ENCODE data around the gene PTK7.

GRCh38 chr6:43092635-43093034, 16.5 kb downstream of the PTK7 start:
- TF ChIP-seq CREB1 (IDR thresholded peaks at IDR 0.05; ENCODE audit: low read depth) (no peak), EP300 (IDR thresholded peaks at IDR 0.05; ENCODE audit: borderline replicate concordance) (no peak), RAD21 (IDR thresholded peaks at IDR 0.05; ENCODE audit: low read depth) (no peak), FOXM1 (IDR thresholded peaks at IDR 0.05; ENCODE audit: borderline replicate concordance, low read depth) (no peak), TCF12 (IDR thresholded peaks at IDR 0.05; ENCODE audit: low read depth) (no peak), EGR1 (IDR thresholded peaks at IDR 0.05) (no peak)

All from Ishikawa (cell line).